Skeletal muscle satellite cell (primary cell): ENCODE data around the gene POM121L2.

Source experiments
- H3K27me3 ChIP-seq: 2 replicates; pipeline ENCODE4 v1.7.0; 2013; ENCODE audit warnings: low read length; ENCODE audit not compliant: control insufficient read depth, insufficient read depth
- H3K36me3 ChIP-seq: 2 replicates; pipeline ENCODE4 v1.7.0; 2013; ENCODE audit warnings: mild to moderate bottlenecking, control low read depth, low read length; ENCODE audit not compliant: insufficient read depth
- H3K4me1 ChIP-seq: 2 replicates; pipeline ENCODE4 v1.7.0; 2013; ENCODE audit warnings: low read length; ENCODE audit not compliant: control insufficient read depth, insufficient read depth
- H3K4me2 ChIP-seq: 2 replicates; pipeline ENCODE4 v1.7.0; 2013; ENCODE audit warnings: mild to moderate bottlenecking, low read length
- H3K4me3 ChIP-seq: 2 replicates; pipeline ENCODE4 v1.7.0; 2013; ENCODE audit warnings: low read length
- H3K9ac ChIP-seq: 2 replicates; pipeline ENCODE4 v1.7.0; 2013; ENCODE audit warnings: mild to moderate bottlenecking, low read depth, low read length, moderate library complexity
- H3K9me3 ChIP-seq: replicated peaks from 2 replicates; pipeline ENCODE4 v1.7.0; 2013; ENCODE audit warnings: mild to moderate bottlenecking, control low read depth, low read length

Gene POM121L2

GRCh38 chr6:27290065-27290849, 21.8 kb downstream of the POM121L2 start:
- Histone ChIP-seq H3K9me3 (no peaks in the 10 kb centered on the region), H3K27me3 (peaks cover 44% of the 10 kb centered on the region), H3K4me1 (no peaks in the 10 kb centered on the region), H3K4me3 (no peak overlapping the region), H3K4me2 (no peak overlapping the region), H3K36me3 (no peaks in the 10 kb centered on the region), H3K9ac (no peak overlapping the region)

DNA sequence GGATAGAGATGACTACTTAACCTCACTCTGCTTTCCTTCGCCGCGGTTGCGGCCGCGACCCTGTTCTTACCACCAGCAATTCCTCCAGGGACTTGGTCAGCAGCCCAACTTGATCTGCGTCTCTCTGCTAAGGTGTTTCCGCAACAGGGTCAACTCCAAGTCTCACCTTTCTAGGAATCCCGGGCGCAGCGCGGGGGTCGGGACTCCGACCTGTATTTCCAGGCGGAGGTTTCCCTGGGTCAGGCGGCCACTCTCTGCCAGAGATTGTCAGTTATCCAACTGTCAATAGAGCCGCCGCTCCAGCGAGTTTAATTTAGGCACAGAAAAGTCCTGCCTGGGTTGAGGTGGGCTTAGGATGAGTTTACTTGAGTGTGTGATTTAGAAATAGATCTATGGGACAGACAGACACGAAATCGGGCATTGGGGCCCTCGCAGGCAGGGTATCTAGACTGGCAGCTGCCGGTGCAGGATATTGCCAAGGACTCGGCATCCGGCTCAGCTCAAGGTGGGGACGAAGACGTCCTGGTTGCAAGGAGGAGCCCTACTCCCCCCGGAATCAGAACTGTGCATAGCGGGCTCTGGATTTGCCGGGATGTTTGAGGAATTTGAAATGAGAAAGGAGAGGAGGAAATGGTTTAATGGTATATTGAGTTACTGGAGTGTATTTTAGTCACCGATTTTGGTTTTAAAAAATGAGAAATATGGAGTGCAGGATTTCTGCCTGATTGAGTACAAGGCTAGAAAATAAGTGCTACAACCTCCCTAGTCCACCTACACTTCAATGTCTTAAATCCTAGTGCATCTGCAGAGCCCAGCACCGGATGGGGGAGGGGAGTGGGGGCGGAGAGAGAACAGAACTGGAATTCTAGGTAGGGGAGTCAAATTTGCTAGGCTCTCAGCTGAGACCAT, 23.7 kb downstream of the POM121L2 start:
- Histone ChIP-seq H3K4me2 (peak overlapping the region; percentile 49), H3K4me1 (no peaks in the 10 kb centered on the region), H3K36me3 (no peaks in the 10 kb centered on the region), H3K4me3 (no peak overlapping the region), H3K9me3 (peaks cover 1% of the 10 kb centered on the region), H3K9ac (no peak overlapping the region), H3K27me3 (peaks cover 53% of the 10 kb centered on the region)

DNA sequence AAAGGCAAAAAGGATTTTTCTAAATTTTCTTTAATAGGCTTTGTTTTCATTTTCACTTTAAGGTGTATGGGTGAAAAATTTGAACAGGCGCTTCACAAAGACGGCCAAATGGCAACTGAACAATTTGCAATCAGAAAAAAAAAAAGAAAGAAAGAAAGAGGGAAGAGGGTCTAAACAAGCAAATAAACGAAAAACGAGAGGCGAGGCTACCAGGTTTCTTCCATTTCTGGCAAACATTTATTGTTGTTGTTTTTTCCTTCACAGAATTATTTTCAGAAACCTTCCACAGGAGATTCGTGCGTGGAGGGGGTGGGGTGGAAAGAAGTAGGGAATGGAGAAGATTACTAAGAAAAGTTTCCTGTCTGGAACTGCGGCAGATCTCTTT, 24.3 kb downstream of the POM121L2 start:
- Histone ChIP-seq H3K9ac (no peak overlapping the region), H3K27me3 (peaks cover 60% of the 10 kb centered on the region), H3K4me2 (peak overlapping the region; percentile 24), H3K36me3 (no peaks in the 10 kb centered on the region), H3K4me3 (no peak overlapping the region), H3K4me1 (no peaks in the 10 kb centered on the region), H3K9me3 (peaks cover 3% of the 10 kb centered on the region)

DNA sequence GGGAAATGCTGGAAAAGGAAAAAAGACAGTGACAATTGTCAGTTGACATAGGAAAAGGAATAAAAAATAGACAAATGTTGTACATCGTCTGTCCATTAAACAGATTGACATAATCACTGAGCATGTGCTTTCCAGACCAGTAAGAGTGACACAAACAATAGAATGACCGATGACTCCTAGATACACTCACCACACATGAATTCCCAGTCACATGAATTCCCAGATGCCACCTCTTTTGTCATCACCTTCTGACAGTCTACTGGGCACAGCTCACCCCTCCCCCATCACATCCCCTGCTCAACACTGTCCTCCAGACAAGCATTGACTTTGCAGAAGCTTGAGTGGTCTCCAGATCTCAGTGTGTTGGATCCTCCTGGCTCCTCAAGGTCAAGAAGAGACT, 25.9 kb downstream of the POM121L2 start:
- H3K4me2 ChIP-seq, result no peak overlapping the region
- H3K9me3 ChIP-seq, result peaks cover 3% of the 10 kb centered on the region
- no peaks in the 10 kb centered on the region for H3K4me1 ChIP-seq
- peaks cover 64% of the 10 kb centered on the region for H3K27me3 ChIP-seq
- no peak overlapping the region for H3K4me3 ChIP-seq
- no peaks in the 10 kb centered on the region for H3K36me3 ChIP-seq
- H3K9ac ChIP-seq, result no peak overlapping the region

- H3K9ac ChIP-seq, result no peak overlapping the region
- H3K36me3 ChIP-seq, result no peaks in the 10 kb centered on the region
- no peak overlapping the region for H3K4me2 ChIP-seq
- no peak overlapping the region for H3K4me3 ChIP-seq
- H3K4me1 ChIP-seq, result no peaks in the 10 kb centered on the region
- H3K9me3 ChIP-seq, result peaks cover 3% of the 10 kb centered on the region
- peaks cover 38% of the 10 kb centered on the region for H3K27me3 ChIP-seq
These were observed 28.8 kb downstream of the POM121L2 start for GRCh38 chr6:27283279-27283678.

GRCh38 chr6:27281569-27281968, 30.5 kb downstream of the POM121L2 start:
- no peak overlapping the region for H3K9ac ChIP-seq
- no peak overlapping the region for H3K4me2 ChIP-seq
- H3K4me1 ChIP-seq, result no peaks in the 10 kb centered on the region
- peaks cover 3% of the 10 kb centered on the region for H3K9me3 ChIP-seq
- no peak overlapping the region for H3K4me3 ChIP-seq
- H3K27me3 ChIP-seq, result peaks cover 29% of the 10 kb centered on the region
- H3K36me3 ChIP-seq, result no peaks in the 10 kb centered on the region

DNA sequence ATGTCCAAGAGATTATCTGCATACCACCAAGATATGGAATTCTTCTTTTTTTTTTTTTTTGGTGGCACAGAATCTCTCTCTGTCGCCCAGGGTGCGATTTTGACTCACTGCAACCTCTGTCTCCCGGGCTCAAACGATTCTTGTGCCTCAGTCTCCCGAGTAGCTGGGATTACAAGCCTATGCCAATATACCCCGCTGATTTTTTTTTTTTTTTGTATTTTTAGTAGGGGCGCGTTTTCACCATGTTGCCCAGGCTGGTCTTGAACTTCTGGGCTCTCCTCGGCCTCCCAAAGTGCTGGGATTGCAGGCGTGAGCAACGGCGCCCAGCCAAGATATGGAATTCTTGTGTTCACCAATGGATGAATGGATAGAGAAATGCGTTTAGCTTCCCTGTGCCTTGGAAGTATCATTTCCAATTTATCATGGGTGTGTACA, 31.0 kb downstream of the POM121L2 start:
- peaks cover 29% of the 10 kb centered on the region for H3K27me3 ChIP-seq

DNA sequence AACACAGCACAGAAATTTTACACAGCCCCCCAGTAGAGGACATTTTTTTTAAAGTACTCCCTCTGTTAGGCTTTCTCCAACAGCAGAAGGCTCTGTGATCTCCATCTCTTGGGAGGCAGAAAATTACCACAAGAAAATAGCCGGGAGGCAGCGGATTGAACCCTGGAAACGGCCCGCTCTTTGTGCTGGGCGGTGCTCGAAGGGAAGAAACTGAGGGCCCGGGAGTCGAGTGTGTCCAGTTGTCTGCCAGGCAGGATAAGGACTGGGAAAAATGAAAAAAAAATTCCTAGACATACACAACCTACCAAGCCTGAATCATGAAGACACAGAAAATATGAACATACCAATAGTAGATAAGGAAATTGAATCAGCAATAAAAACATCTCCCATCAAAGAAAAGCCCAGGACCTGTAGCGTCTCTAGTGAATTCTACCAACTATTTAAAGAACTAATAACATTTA, 31.5 kb downstream of the POM121L2 start:
- Histone ChIP-seq H3K4me2 (peak overlapping the region; percentile 78), H3K36me3 (no peaks in the 10 kb centered on the region), H3K9me3 (peaks cover 3% of the 10 kb centered on the region), H3K27me3 (peaks cover 29% of the 10 kb centered on the region), H3K4me1 (no peaks in the 10 kb centered on the region), H3K9ac (no peak overlapping the region), H3K4me3 (peak overlapping the region; percentile 65)

More for the DNA sequence above, 31.0 kb downstream of the POM121L2 start:
- Histone ChIP-seq H3K9ac (no peak overlapping the region), H3K4me1 (no peaks in the 10 kb centered on the region), H3K9me3 (peaks cover 3% of the 10 kb centered on the region), H3K4me3 (no peak overlapping the region), H3K4me2 (peak overlapping the region; percentile 78), H3K36me3 (no peaks in the 10 kb centered on the region)

GRCh38 chr6:27280064-27280539, 32.0 kb downstream of the POM121L2 start:
- no peaks in the 10 kb centered on the region for H3K4me1 ChIP-seq
- H3K9me3 ChIP-seq, result peaks cover 3% of the 10 kb centered on the region
- peak overlapping the region; percentile 78 for H3K4me2 ChIP-seq
- peak overlapping the region; percentile 65 for H3K4me3 ChIP-seq
- no peak overlapping the region for H3K9ac ChIP-seq
- no peaks in the 10 kb centered on the region for H3K36me3 ChIP-seq
- H3K27me3 ChIP-seq, result peaks cover 25% of the 10 kb centered on the region

DNA sequence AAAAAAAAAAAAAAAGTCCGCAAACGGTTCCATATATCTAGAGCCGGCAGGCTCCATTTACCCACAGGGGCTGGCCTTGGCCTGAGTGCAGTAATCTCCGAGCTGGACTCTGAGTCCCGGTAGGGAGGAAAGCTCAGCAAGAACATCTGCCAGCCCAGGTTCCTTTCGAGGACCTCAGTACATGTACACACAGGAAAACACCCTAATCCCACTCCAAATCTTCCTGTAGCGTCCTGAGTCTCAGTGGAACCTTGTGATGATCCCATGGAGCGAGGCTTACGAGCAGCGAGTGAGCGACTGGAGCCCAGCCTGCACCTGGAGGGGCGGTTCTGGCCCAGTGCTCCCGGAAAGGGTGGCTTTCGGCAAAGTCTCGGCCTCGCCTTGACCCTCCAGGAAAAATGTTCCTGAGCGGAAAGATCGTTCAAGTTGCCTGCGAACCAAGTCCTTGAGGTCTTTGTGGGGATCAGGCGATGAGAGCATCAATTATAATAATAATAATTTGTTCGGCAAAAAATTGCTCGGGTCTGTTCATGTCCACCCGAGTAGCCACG, 32.5 kb downstream of the POM121L2 start:
- H3K9ac ChIP-seq, result no peak overlapping the region
- H3K9me3 ChIP-seq, result peaks cover 3% of the 10 kb centered on the region
- H3K36me3 ChIP-seq, result no peaks in the 10 kb centered on the region
- H3K4me3 ChIP-seq, result peak overlapping the region; percentile 65
- H3K4me1 ChIP-seq, result no peaks in the 10 kb centered on the region
- H3K4me2 ChIP-seq, result peak overlapping the region; percentile 78
- peaks cover 25% of the 10 kb centered on the region for H3K27me3 ChIP-seq
